Activated B cell treated with CpG ODN at 0.5 μM for 24 hours (primary cell): ENCODE data around the gene GALK1. TPM values are rescaled to one million over a fixed set of nuclear protein-coding genes. Genes with fewer than 3 reads are reported as not detected.

Source experiments
- ATAC-seq: fragments of 200-7000 bp; cut with Tn5 transposase; one replicate; pipeline ENCODE4 v1.10.0; 2021; ENCODE audit warnings: low read depth, mild to moderate bottlenecking, moderate library complexity
- CTCF ChIA-PET: fragments of 350-600 bp; sonication (Branson Sonifier 250); formaldehyde crosslinking; loops from one replicate; lab custom pipeline; 2021; ENCODE audit warnings: antibody characterized with exemption; lab: Charles Lee
- POLR2A ChIA-PET: fragments of 350-600 bp; sonication (Branson Sonifier 250); formaldehyde crosslinking; loops from one replicate; lab custom pipeline; 2021; ENCODE audit warnings: antibody characterized with exemption; lab: Charles Lee
- DNase-seq: peaks from one replicate; pipeline ENCODE4 v3.0.0; 2022
- H3K27ac Mint-ChIP-seq: one replicate; pipeline ENCODE4 v1.8.0; 2020; ENCODE audit warnings: mixed read lengths
- H3K27me3 Mint-ChIP-seq: one replicate; pipeline ENCODE4 v1.8.0; 2021; ENCODE audit warnings: mixed read lengths
- H3K36me3 Mint-ChIP-seq: one replicate; pipeline ENCODE4 v1.8.0; 2021; ENCODE audit warnings: low read depth, mixed read lengths
- H3K4me1 Mint-ChIP-seq: one replicate; pipeline ENCODE4 v1.8.0; 2021; ENCODE audit warnings: mixed read lengths
- H3K4me3 Mint-ChIP-seq: one replicate; pipeline ENCODE4 v1.8.0; 2020; ENCODE audit warnings: mild to moderate bottlenecking, mixed read lengths
- H3K9me3 Mint-ChIP-seq: one replicate; pipeline ENCODE4 v1.8.0; 2020; ENCODE audit warnings: mixed read lengths
- intact Hi-C: fragments of 100-400 bp; cut with micrococcal nuclease; formaldehyde crosslinking; loops from one replicate; pipeline ENCODE4 v1.15.1; 2024
- total RNA-seq: library from RNA; stranded (reverse); gene quantifications from 2 replicates; pipeline ENCODE4 v1.2.3, GENCODE V29; 2022
- TF ChIP-seq, protein P1 (sequence below): fragments of 200-600 bp; IDR thresholded peaks from one replicate; pipeline ENCODE4 v1.8.0; 2022; ENCODE audit warnings: antibody characterized with exemption, mild to moderate bottlenecking

GALK1 gene
- total RNA-seq, 1 donor from 2014 or later = 14.9 TPM

DNA sequence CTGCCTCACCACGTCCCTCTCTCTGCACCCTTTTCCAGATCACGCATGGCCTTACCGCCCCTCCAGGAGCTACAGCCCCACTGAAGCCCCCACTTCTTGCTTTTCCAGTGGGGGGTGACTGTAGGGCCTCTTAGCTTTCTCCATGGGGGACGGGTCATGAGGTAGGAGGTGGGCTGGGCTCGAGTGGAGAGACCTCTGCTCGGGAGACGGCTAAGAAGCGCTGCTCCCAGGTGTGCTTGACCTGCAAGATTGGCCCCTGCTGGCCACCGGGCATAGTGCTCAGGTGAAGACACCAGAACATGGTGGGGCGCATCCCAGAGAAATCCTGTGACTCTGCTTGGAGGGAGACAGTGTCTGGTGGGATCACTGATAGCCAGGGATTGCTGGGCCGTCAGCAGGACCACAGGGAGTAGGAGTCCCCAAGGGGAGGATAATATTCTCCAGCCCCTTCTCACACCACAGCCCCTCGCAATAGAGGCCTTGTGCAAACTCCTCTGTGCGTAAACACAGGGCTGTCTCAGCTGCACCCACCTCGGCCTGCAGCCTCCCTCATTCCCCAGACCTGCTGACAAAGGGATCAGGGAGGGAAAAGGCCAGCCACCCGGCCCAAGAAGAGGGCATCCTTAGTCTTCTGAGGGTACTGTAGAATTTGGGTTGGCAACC, 8.9 kb upstream of the GALK1 start:
- ChIA-PET CTCF (no interaction called here), POLR2A (interaction anchor here (0.8 to 7.8 kb wide), 6 partner anchors 11 to 105 kb away, joined by 5 to 90 read pairs (median 50); partner anchors contain the start of genes GALK1, TRIM47 and UNK)
- H3K27me3 Mint-ChIP-seq = no peaks in the 10 kb centered on the region
- no peaks in the 10 kb centered on the region for H3K9me3 Mint-ChIP-seq
- intact Hi-C loops = no loop called here
- peaks cover 32% of the 10 kb centered on the region for H3K4me1 Mint-ChIP-seq
- TF ChIP-seq, protein P1, sequence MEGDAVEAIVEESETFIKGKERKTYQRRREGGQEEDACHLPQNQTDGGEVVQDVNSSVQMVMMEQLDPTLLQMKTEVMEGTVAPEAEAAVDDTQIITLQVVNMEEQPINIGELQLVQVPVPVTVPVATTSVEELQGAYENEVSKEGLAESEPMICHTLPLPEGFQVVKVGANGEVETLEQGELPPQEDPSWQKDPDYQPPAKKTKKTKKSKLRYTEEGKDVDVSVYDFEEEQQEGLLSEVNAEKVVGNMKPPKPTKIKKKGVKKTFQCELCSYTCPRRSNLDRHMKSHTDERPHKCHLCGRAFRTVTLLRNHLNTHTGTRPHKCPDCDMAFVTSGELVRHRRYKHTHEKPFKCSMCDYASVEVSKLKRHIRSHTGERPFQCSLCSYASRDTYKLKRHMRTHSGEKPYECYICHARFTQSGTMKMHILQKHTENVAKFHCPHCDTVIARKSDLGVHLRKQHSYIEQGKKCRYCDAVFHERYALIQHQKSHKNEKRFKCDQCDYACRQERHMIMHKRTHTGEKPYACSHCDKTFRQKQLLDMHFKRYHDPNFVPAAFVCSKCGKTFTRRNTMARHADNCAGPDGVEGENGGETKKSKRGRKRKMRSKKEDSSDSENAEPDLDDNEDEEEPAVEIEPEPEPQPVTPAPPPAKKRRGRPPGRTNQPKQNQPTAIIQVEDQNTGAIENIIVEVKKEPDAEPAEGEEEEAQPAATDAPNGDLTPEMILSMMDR = no peak
- DNase-seq = peak; percentile 15
- H3K4me3 Mint-ChIP-seq = no peak overlapping the region
- no peak for ATAC-seq
- H3K27ac Mint-ChIP-seq = no peak overlapping the region
- peaks cover 40% of the 10 kb centered on the region for H3K36me3 Mint-ChIP-seq

DNA sequence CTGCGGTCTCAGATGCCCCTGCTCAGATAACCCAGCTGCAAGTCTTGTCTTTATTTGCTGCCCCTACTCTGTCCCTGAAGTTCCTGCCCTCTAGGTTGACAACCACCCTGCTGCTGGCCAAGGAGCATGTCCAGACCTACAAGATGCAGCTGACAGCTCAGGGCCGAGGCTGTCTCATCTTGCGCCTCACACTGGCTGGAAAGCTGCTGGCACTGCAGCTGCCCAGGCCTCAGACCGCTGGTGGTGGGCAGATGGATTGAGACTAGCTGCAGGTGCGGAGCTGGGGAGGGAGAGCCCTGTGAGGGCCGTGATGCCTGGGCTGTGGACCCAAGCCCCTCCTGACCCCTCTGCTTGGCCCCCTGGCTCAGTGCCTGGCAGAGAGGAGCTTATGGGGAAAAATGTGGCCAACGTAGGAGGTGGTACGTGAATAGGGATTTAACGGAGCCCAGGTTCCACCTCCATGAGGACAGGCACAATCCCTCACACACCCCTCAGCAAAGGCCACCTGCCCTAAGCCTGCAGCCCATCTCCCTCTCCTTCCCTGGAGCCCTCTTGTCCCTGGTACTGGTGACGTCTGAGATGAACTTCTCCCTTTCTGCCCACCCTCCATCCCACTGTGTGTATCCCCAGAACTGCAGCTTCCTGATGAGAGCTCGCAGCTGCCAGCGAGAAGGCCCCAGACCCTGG, 8.3 kb upstream of the GALK1 start:
- ChIA-PET CTCF (no interaction called here), POLR2A (interaction anchor here (0.8 to 7.8 kb wide), 6 partner anchors 11 to 105 kb away, joined by 5 to 90 read pairs (median 50); partner anchors contain the start of genes GALK1, TRIM47 and UNK)
- DNase-seq (peak; percentile 14), ATAC-seq (no peak)
- intact Hi-C loops = no loop called here
- Mint-ChIP-seq H3K27me3 (no peaks in the 10 kb centered on the region), H3K9me3 (no peaks in the 10 kb centered on the region), H3K4me3 (no peak overlapping the region), H3K4me1 (peaks cover 30% of the 10 kb centered on the region), H3K27ac (no peak overlapping the region), H3K36me3 (peaks cover 33% of the 10 kb centered on the region)
- TF ChIP-seq, protein P1 = no peak

- H3K27me3 Mint-ChIP-seq = no peaks in the 10 kb centered on the region
- TF ChIP-seq, protein P1 = no peak
- no peak overlapping the region for H3K4me3 Mint-ChIP-seq
- no peak for ATAC-seq
- peaks cover 15% of the 10 kb centered on the region for H3K4me1 Mint-ChIP-seq
- H3K9me3 Mint-ChIP-seq = no peaks in the 10 kb centered on the region
- DNase-seq = no peak
- no peak overlapping the region for H3K27ac Mint-ChIP-seq
- CTCF ChIA-PET = no interaction called here
- POLR2A ChIA-PET = interaction anchor here (0.6 to 2.9 kb wide), 2 partner anchors 8 to 50 kb away, joined by 4 to 10 read pairs; no protein-coding TSS in a partner anchor
- intact Hi-C loops = no loop called here
- H3K36me3 Mint-ChIP-seq = peaks cover 17% of the 10 kb centered on the region
Measured at GRCh38 chr17:75771334-75772281, 6.6 kb upstream of the GALK1 start.

- POLR2A ChIA-PET = interaction anchor here (0.7 to 2.9 kb wide), 2 partner anchors 10 to 257 kb away, joined by 10 to 11 read pairs; no protein-coding TSS in a partner anchor
- no peak overlapping the region for H3K4me3 Mint-ChIP-seq
- TF ChIP-seq, protein P1 = no peak
- H3K27ac Mint-ChIP-seq = no peak overlapping the region
- peaks cover 6% of the 10 kb centered on the region for H3K4me1 Mint-ChIP-seq
- H3K27me3 Mint-ChIP-seq = no peaks in the 10 kb centered on the region
- intact Hi-C loops = no loop called here
- no peaks in the 10 kb centered on the region for H3K9me3 Mint-ChIP-seq
- H3K36me3 Mint-ChIP-seq = peaks cover 2% of the 10 kb centered on the region
- CTCF ChIA-PET = interaction anchor here (0.6 to 1.5 kb wide), 2 partner anchors 16 to 169 kb away, joined by 3 to 6 read pairs; no protein-coding TSS in a partner anchor
- DNase-seq = no peak
- no peak for ATAC-seq
Measured at GRCh38 chr17:75769536-75769935, 4.5 kb upstream of the GALK1 start.
